Cardiac muscle cell (in vitro differentiated cells and primary cell): Measurements from ENCODE around the gene ABCD3. TPM values are rescaled to one million over a fixed set of nuclear protein-coding genes. Genes with fewer than 3 reads are reported as not detected.

Source experiments
- DNase-seq, 2 donors: peaks; one replicate each; pipeline versions ENCODE4 v3.0.0 to v3.0.0-alpha.2; 2010 to 2017; ENCODE audit warnings: low read depth in 1 of 2, low spot score in 1 of 2
- H3K27ac ChIP-seq: fragments of 200-600 bp; sonication (generic); 2 replicates; pipeline ENCODE4 v1.5.1; 2016
- H3K27me3 ChIP-seq: fragments of 200-600 bp; sonication (generic); 2 replicates; pipeline ENCODE4 v1.6.0; 2016; ENCODE audit warnings: control low read depth
- H3K36me3 ChIP-seq: fragments of 200-600 bp; sonication (generic); 2 replicates; pipeline ENCODE4 v1.5.1; 2016; ENCODE audit warnings: control low read depth
- H3K4me1 ChIP-seq: fragments of 200-600 bp; sonication (generic); 2 replicates; pipeline ENCODE4 v1.8.1; 2017; ENCODE audit warnings: low read depth, mild to moderate bottlenecking, mixed run types
- H3K4me3 ChIP-seq: fragments of 200-600 bp; sonication (generic); 2 replicates; pipeline ENCODE4 v1.5.1; 2016; ENCODE audit warnings: mild to moderate bottlenecking
- H3K9me3 ChIP-seq: fragments of 200-600 bp; sonication (generic); 2 replicates; pipeline ENCODE4 v1.5.1; 2017; ENCODE audit warnings: low read depth, mild to moderate bottlenecking, control low read depth
- polyA plus RNA-seq: library from polyadenylated mRNA; unstranded; fragments of >200 nt; fragmentation: Nextera tagmentation; extraction: Ambion mirVana; gene quantifications from 2 replicates; pipeline ENCODE4 v1.2.1, GENCODE V29; 2016
- total RNA-seq: library from RNA; depleted of rRNA; stranded (reverse); fragments of >200 nt; gene quantifications from 2 replicates; pipeline ENCODE4 v1.2.3, GENCODE V29; 2016
- TF ChIP-seq, protein P1 (sequence below): IDR thresholded peaks from 2 replicates; pipeline ENCODE4 v1.5.1; 2012; ENCODE audit warnings: low read depth, mild to moderate bottlenecking, low read length

The ABCD3 gene
- total and polyA plus RNA-seq, 2 experiments from 2014 or later: 20.7 to 30.6 TPM

- peaks cover 24% of the 10 kb centered on the region for H3K36me3 ChIP-seq
- peak in 1 of 2 donors; percentile 24 for DNase-seq
- H3K4me1 ChIP-seq: no peaks in the 10 kb centered on the region
- no peaks in the 10 kb centered on the region for H3K27me3 ChIP-seq
- H3K4me3 ChIP-seq: no peak overlapping the region
- H3K27ac ChIP-seq: no peak overlapping the region
- TF ChIP-seq, protein P1, sequence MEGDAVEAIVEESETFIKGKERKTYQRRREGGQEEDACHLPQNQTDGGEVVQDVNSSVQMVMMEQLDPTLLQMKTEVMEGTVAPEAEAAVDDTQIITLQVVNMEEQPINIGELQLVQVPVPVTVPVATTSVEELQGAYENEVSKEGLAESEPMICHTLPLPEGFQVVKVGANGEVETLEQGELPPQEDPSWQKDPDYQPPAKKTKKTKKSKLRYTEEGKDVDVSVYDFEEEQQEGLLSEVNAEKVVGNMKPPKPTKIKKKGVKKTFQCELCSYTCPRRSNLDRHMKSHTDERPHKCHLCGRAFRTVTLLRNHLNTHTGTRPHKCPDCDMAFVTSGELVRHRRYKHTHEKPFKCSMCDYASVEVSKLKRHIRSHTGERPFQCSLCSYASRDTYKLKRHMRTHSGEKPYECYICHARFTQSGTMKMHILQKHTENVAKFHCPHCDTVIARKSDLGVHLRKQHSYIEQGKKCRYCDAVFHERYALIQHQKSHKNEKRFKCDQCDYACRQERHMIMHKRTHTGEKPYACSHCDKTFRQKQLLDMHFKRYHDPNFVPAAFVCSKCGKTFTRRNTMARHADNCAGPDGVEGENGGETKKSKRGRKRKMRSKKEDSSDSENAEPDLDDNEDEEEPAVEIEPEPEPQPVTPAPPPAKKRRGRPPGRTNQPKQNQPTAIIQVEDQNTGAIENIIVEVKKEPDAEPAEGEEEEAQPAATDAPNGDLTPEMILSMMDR: no peak
- no peaks in the 10 kb centered on the region for H3K9me3 ChIP-seq
Observed at GRCh38 chr1:94501426-94501825, 83.2 kb downstream of the ABCD3 start.

DNA sequence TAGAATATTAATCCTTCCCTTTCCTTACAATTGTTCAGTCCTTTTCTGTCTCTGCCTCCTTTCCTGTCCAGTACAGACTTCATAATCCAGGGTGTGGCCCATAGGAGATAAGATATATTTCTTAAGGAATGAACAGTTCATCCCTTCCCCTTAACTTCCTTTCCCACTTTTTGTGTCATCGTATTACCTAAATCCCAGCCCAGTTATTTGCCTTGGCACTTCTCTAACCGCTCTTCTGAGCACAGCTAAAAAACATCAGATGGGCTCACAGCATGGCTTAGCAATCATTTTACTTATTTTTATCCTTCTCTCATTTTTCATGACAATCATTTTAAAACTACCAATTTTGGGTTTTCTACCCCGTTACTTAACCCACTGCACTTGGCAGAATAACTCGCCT is 83.7 kb downstream of the ABCD3 start:
- peak in 1 of 2 donors; percentile 25 for DNase-seq
- peaks cover 24% of the 10 kb centered on the region for H3K36me3 ChIP-seq
- TF ChIP-seq, protein P1: no peak
- no peaks in the 10 kb centered on the region for H3K27me3 ChIP-seq
- no peak overlapping the region for H3K27ac ChIP-seq
- H3K4me1 ChIP-seq: no peaks in the 10 kb centered on the region
- H3K4me3 ChIP-seq: no peak overlapping the region
- no peaks in the 10 kb centered on the region for H3K9me3 ChIP-seq

DNA sequence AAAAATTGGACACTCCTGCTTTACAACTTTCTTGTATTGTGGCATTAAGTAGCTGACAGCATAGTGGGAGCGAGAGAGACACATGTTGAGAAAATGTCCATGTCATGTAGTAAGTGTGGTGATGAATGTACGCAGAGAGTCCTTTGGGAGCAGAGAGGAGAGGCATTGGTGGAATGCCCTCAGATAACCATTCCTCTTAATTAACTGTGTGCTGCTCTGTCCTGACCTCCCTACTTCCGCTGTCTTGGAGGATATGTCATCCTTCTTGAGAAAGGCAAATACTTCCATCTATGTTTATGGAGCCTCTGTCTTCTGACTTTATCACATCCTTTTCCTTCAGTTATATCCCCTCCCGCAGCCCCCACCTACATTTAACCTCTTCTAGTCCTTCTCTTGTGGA is 85.0 kb downstream of the ABCD3 start:
- Histone ChIP-seq H3K4me1 (no peaks in the 10 kb centered on the region), H3K27ac (no peak overlapping the region), H3K4me3 (no peak overlapping the region), H3K27me3 (no peaks in the 10 kb centered on the region), H3K9me3 (no peaks in the 10 kb centered on the region), H3K36me3 (peaks cover 21% of the 10 kb centered on the region)
- no peak for DNase-seq
- TF ChIP-seq, protein P1: no peak

DNA sequence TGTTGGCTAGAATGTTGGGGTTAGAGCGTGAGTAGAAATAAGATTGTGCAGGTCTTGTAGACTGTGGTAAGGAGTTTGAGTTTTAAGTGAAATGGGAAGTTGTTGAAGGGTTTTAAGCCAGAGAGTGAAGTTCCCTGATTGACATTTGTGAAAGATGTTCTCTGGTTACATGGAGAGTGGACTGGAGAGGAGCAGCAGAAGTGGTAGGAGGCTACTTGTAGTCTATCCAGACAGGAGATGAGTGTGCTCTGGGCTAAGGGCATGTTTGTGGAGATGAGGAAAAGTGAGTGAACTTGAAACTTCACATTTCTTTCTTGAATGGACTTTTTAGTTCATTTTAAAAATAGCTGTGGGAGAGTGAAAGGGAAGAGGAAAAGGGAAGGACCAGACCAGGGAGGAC is 86.4 kb downstream of the ABCD3 start:
- peaks cover 9% of the 10 kb centered on the region for H3K36me3 ChIP-seq
- TF ChIP-seq, protein P1: no peak
- H3K27me3 ChIP-seq: no peaks in the 10 kb centered on the region
- H3K9me3 ChIP-seq: no peaks in the 10 kb centered on the region
- DNase-seq: no peak
- H3K4me3 ChIP-seq: no peak overlapping the region
- H3K27ac ChIP-seq: no peak overlapping the region
- no peaks in the 10 kb centered on the region for H3K4me1 ChIP-seq

GRCh38 chr1:94512816-94513215 is 94.6 kb downstream of the ABCD3 start:
- H3K27me3 ChIP-seq: no peaks in the 10 kb centered on the region
- H3K27ac ChIP-seq: no peak overlapping the region
- DNase-seq: no peak
- no peak overlapping the region for H3K4me3 ChIP-seq
- H3K36me3 ChIP-seq: peaks cover 8% of the 10 kb centered on the region
- TF ChIP-seq, protein P1: no peak
- no peaks in the 10 kb centered on the region for H3K9me3 ChIP-seq
- no peaks in the 10 kb centered on the region for H3K4me1 ChIP-seq
